ENCODE measurements around the gene UGT1A3. TPM values are rescaled to one million over a fixed set of nuclear protein-coding genes. Genes with fewer than 3 reads are reported as not detected.

The UGT1A3 gene
- total RNA-seq, 2 experiments from 2014 or later, result not detected

DNA sequence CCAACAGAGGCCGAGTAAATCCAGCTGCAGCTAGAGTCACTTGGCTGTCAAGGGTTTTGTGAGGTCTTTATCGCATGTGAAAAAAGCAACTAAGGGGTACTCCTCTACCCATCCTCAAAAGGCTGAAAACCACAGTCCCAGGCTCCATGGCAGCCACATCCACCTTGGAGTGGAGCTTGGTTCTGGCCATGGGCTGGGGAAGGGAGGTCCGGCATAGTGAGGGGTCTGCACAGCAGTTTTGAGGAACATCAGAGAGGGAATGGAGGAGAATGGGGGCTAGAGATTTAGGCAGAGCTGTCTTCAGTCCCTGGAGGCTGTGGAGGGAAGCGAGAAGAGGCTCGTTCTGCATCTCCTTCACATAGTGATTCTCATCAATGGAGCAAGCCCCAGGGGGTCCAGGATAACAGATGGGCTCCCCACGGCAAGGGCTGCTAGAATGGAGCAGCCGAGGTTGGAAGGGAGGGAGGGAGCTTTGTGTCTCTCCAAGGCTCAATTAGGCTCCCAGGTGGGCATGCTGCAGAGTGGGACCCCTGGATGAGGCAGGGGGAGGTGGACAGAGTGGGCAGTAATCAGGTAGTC, 70.3 kb downstream of the UGT1A3 start:
- intact Hi-C loops (cut with DNase I, micrococcal nuclease), result no loop called here
- peak in 1 of 14 experiments; percentile 25 for DNase-seq
- POLR2A ChIA-PET, result no interaction called here
- Mint-ChIP-seq H3K27ac (no peak overlapping the region), H3K4me3 (no peak overlapping the region), H3K27me3 (peaks cover 11% of the 10 kb centered on the region), H3K9me3 (peaks cover 4% of the 10 kb centered on the region), H3K36me3 (ENCODE audit: low read depth) (no peaks in the 10 kb centered on the region), H3K4me1 (ENCODE audit: low read depth) (no peaks in the 10 kb centered on the region)
- TF ChIP-seq, protein P1, sequence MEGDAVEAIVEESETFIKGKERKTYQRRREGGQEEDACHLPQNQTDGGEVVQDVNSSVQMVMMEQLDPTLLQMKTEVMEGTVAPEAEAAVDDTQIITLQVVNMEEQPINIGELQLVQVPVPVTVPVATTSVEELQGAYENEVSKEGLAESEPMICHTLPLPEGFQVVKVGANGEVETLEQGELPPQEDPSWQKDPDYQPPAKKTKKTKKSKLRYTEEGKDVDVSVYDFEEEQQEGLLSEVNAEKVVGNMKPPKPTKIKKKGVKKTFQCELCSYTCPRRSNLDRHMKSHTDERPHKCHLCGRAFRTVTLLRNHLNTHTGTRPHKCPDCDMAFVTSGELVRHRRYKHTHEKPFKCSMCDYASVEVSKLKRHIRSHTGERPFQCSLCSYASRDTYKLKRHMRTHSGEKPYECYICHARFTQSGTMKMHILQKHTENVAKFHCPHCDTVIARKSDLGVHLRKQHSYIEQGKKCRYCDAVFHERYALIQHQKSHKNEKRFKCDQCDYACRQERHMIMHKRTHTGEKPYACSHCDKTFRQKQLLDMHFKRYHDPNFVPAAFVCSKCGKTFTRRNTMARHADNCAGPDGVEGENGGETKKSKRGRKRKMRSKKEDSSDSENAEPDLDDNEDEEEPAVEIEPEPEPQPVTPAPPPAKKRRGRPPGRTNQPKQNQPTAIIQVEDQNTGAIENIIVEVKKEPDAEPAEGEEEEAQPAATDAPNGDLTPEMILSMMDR (IDR thresholded peaks at IDR 0.05), result no peak
- no peaks in the 10 kb centered on the region for H3K36me3 ChIP-seq (ENCODE audit: insufficient read depth, low read length)
- H3K27me3 ChIP-seq (ENCODE audit: control insufficient read depth in 1 of 2, insufficient read depth in 2 of 2, low read length in 2 of 2), result peaks cover 0 to 3% of the 10 kb centered on the region in 2 experiments
- no peak overlapping the region for H3K27ac ChIP-seq (ENCODE audit: low read depth in 1 of 2, low read length in 2 of 2)
- no peaks in the 10 kb centered on the region for H3K9me3 ChIP-seq (ENCODE audit: control insufficient read depth in 1 of 2, insufficient read depth in 1 of 2, low read length in 2 of 2)
- H3K4me1 ChIP-seq (ENCODE audit: insufficient read depth, low read length), result no peaks in the 10 kb centered on the region
- ATAC-seq (ENCODE audit: poor library complexity), result no peak
- CTCF ChIA-PET, result no interaction called here
- H3K4me3 ChIP-seq (ENCODE audit: low read length), result no peak overlapping the region

DNA sequence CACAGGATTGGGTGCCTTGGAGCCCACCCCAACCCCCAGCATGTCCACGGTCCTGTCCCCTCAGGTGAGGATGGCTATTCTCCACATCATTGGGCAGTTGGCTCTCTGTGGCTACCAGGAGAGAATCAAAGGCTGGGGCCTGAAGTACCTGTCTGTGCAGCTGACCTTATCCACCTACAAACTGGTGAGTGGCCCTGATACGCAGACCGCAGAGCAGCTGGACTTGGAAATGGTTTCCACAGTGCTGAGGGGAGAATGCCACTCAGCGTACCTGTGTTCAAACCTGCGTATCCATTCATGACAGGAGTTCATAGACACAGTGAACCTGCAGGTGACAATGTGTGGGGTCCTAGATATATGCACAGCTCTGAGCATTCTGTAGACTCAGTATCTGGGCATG, 70.9 kb downstream of the UGT1A3 start:
- no peaks in the 10 kb centered on the region for H3K4me1 ChIP-seq (ENCODE audit: insufficient read depth, low read length)
- H3K36me3 ChIP-seq (ENCODE audit: insufficient read depth, low read length), result no peaks in the 10 kb centered on the region
- no peaks in the 10 kb centered on the region for H3K36me3 Mint-ChIP-seq (ENCODE audit: low read depth)
- ChIA-PET CTCF (no interaction called here), POLR2A (no interaction called here)
- TF ChIP-seq, protein P1 (IDR thresholded peaks at IDR 0.05), result no peak
- H3K4me1 Mint-ChIP-seq (ENCODE audit: low read depth), result no peaks in the 10 kb centered on the region
- H3K4me3 Mint-ChIP-seq, result no peak overlapping the region
- ATAC-seq (ENCODE audit: poor library complexity) (no peak), DNase-seq (no peak)
- no peaks in the 10 kb centered on the region for H3K9me3 ChIP-seq (ENCODE audit: control insufficient read depth in 1 of 2, insufficient read depth in 1 of 2, low read length in 2 of 2)
- peaks cover 15% of the 10 kb centered on the region for H3K27me3 Mint-ChIP-seq
- H3K9me3 Mint-ChIP-seq, result peaks cover 4% of the 10 kb centered on the region
- no peak overlapping the region for H3K27ac ChIP-seq (ENCODE audit: low read depth in 1 of 2, low read length in 2 of 2)
- intact Hi-C loops (cut with DNase I, micrococcal nuclease), result no loop called here
- H3K27ac Mint-ChIP-seq, result no peak overlapping the region
- no peak overlapping the region for H3K4me3 ChIP-seq (ENCODE audit: low read length)
- peaks cover 1 to 3% of the 10 kb centered on the region in 2 experiments for H3K27me3 ChIP-seq (ENCODE audit: control insufficient read depth in 1 of 2, insufficient read depth in 2 of 2, low read length in 2 of 2)

DNA sequence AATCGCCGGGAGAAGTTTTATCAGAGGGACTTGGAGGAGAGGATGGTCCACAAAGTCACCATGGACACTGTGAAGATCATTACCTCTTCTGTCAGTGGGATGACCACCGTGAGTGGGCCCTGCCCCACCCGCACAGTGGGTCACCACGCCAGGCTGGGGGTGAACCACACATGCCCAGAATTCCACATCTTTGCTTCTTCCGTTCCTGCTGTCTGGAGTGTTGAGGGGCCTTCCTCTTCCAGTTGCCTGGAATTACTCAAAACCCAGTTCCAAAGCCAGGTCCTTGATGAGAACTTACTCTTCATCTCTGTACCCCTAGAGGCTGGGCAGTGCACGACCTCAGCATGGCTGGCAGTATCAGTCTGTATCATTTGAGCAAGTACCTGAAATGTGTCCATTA, 71.4 kb downstream of the UGT1A3 start:
- Mint-ChIP-seq H3K4me1 (ENCODE audit: low read depth) (no peaks in the 10 kb centered on the region), H3K9me3 (peaks cover 4% of the 10 kb centered on the region), H3K27ac (no peak overlapping the region), H3K4me3 (no peak overlapping the region), H3K36me3 (ENCODE audit: low read depth) (no peaks in the 10 kb centered on the region), H3K27me3 (peaks cover 15% of the 10 kb centered on the region)
- TF ChIP-seq, protein P1 (IDR thresholded peaks at IDR 0.05), result no peak
- POLR2A ChIA-PET, result no interaction called here
- H3K9me3 ChIP-seq (ENCODE audit: control insufficient read depth in 1 of 2, insufficient read depth in 1 of 2, low read length in 2 of 2), result no peaks in the 10 kb centered on the region
- intact Hi-C loops (cut with DNase I, micrococcal nuclease), result no loop called here
- H3K36me3 ChIP-seq (ENCODE audit: insufficient read depth, low read length), result no peaks in the 10 kb centered on the region
- H3K4me1 ChIP-seq (ENCODE audit: insufficient read depth, low read length), result no peaks in the 10 kb centered on the region
- DNase-seq (no peak), ATAC-seq (ENCODE audit: poor library complexity) (no peak)
- CTCF ChIA-PET, result no interaction called here
- H3K27me3 ChIP-seq (ENCODE audit: control insufficient read depth in 1 of 2, insufficient read depth in 2 of 2, low read length in 2 of 2), result peaks cover 3 to 4% of the 10 kb centered on the region in 2 experiments
- H3K27ac ChIP-seq (ENCODE audit: low read depth in 1 of 2, low read length in 2 of 2), result no peak overlapping the region
- H3K4me3 ChIP-seq (ENCODE audit: low read length), result no peak overlapping the region
